C4-2B (cell line): ENCODE results near the gene MCF2L2.

ENCODE experiments used
- H3K27ac ChIP-seq: fragments of 450-650 bp; 2 replicates; pipeline ENCODE4 v1.5.1; 2017
- CTCF ChIP-seq: fragments of 450-650 bp; conservative IDR thresholded peaks from 2 replicates; pipeline ENCODE4 v1.5.1; 2017; ENCODE audit warnings: mild to moderate bottlenecking
- ZFX ChIP-seq: fragments of 450-650 bp; IDR thresholded peaks from 2 replicates; pipeline ENCODE4 v1.6.1; 2017

The MCF2L2 gene

GRCh38 chr3:183259087-183259486 lies 169.3 kb downstream of the MCF2L2 start:
- TF ChIP-seq CTCF (no peak), ZFX (no peak)
- H3K27ac ChIP-seq, result no peak overlapping the region

GRCh38 chr3:183255348-183255730 lies 173.1 kb downstream of the MCF2L2 start:
- TF ChIP-seq ZFX (no peak), CTCF (no peak)
- H3K27ac ChIP-seq, result no peak overlapping the region

GRCh38 chr3:183254487-183255347 lies 173.7 kb downstream of the MCF2L2 start:
- TF ChIP-seq CTCF (no peak), ZFX (no peak)
- no peak overlapping the region for H3K27ac ChIP-seq

GRCh38 chr3:183253528-183254486 lies 174.6 kb downstream of the MCF2L2 start:
- no peak overlapping the region for H3K27ac ChIP-seq
- TF ChIP-seq ZFX, result no peak
- no peak for TF ChIP-seq CTCF

- TF ChIP-seq ZFX, result no peak
- no peak for TF ChIP-seq CTCF
- no peak within 1 kb of the TSS for H3K27ac ChIP-seq
Observed at GRCh38 chr3:183252973-183253527, 175.4 kb downstream of the MCF2L2 start, which contains the start of gene B3GNT5. Gene B3GNT5 (plus strand): TSS chr3:183253253. CDS start chr3:183269799, 16,546 bp downstream.

- H3K27ac ChIP-seq, result no peak overlapping the region
- TF ChIP-seq ZFX (no peak), CTCF (no peak)
Observed at GRCh38 chr3:183252118-183252782, 176.2 kb downstream of the MCF2L2 start.
